Calu3 (cell line): ENCODE data around the gene SELENOK. TPM values are rescaled to one million over a fixed set of nuclear protein-coding genes. Genes with fewer than 3 reads are reported as not detected.

ENCODE experiments used
- BruUV-seq: library from RNA; stranded (reverse); fragments of 400-500 nt; replicated peaks from 2 replicates; lab custom pipeline; 2021; lab: Mats Ljungman, UMichigan
- CTCF ChIA-PET: fragments of 300-600 bp; sonication (Branson Sonifier 250); formaldehyde crosslinking; loops from one replicate; lab custom pipeline; 2022; ENCODE audit warnings: antibody characterized with exemption; lab: Charles Lee
- DNase-seq: peaks from one replicate; pipeline ENCODE4 v3.0.0; 2022
- H3K27ac Mint-ChIP-seq: one replicate; pipeline ENCODE4 v1.8.0; 2022; ENCODE audit warnings: mixed read lengths; ENCODE audit not compliant: unreplicated experiment
- H3K27me3 Mint-ChIP-seq: one replicate; pipeline ENCODE4 v1.8.0; 2022; ENCODE audit warnings: mixed read lengths; ENCODE audit not compliant: unreplicated experiment
- H3K36me3 Mint-ChIP-seq: one replicate; pipeline ENCODE4 v1.8.0; 2022; ENCODE audit warnings: mild to moderate bottlenecking, moderate library complexity, mixed read lengths; ENCODE audit not compliant: insufficient read depth, unreplicated experiment
- H3K4me1 Mint-ChIP-seq: one replicate; pipeline ENCODE4 v1.8.0; 2022; ENCODE audit warnings: mild to moderate bottlenecking, low read depth, mixed read lengths; ENCODE audit not compliant: unreplicated experiment
- H3K4me3 Mint-ChIP-seq: one replicate; pipeline ENCODE4 v1.8.0; 2022; ENCODE audit warnings: mild to moderate bottlenecking, low read depth, moderate library complexity, mixed read lengths; ENCODE audit not compliant: unreplicated experiment
- H3K9me3 Mint-ChIP-seq: one replicate; pipeline ENCODE4 v1.8.0; 2022; ENCODE audit warnings: low read depth, mixed read lengths; ENCODE audit not compliant: unreplicated experiment
- intact Hi-C: fragments of 100-400 bp; cut with micrococcal nuclease; formaldehyde crosslinking; loops from one replicate; pipeline ENCODE4 v1.10.0; 2022; ENCODE audit not compliant: unreplicated experiment
- total RNA-seq: library from RNA; stranded (reverse); gene quantifications from 2 replicates; pipeline ENCODE4 v1.2.3, GENCODE V29; 2022
- TF ChIP-seq, protein P1 (sequence below): fragments of 200-600 bp; IDR thresholded peaks from one replicate; pipeline ENCODE4 v1.8.0; 2022; ENCODE audit warnings: antibody characterized with exemption; ENCODE audit not compliant: unreplicated experiment

Gene SELENOK
- total RNA-seq, 1 experiment from 2014 or later, result 52.0 TPM

DNA sequence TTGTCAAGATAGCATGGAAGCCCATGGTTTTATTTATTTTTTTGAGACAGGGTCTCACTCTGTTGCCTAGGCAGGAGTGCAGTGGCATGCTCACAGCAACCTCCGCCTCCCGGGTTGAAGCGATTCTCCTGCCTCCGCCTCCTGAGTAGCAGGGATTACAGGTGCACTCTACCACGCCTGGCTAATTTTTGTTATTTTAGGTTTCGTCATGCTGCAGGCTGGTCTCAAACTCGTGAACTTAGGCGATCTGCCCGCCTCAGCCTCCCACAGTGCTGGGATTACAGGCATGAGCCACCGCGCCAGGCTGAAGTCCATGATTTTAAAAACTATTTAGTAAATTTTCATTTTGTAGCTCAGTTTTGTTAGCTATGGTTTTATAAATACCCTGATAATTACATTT is 7.0 kb downstream of the SELENOK start:
- no TSS peak for BruUV-seq
- Mint-ChIP-seq H3K4me3 (no peak overlapping the region), H3K27me3 (no peaks in the 10 kb centered on the region), H3K4me1 (peaks cover 32% of the 10 kb centered on the region), H3K27ac (no peak overlapping the region), H3K36me3 (peaks cover 44% of the 10 kb centered on the region), H3K9me3 (no peaks in the 10 kb centered on the region)
- TF ChIP-seq, protein P1, sequence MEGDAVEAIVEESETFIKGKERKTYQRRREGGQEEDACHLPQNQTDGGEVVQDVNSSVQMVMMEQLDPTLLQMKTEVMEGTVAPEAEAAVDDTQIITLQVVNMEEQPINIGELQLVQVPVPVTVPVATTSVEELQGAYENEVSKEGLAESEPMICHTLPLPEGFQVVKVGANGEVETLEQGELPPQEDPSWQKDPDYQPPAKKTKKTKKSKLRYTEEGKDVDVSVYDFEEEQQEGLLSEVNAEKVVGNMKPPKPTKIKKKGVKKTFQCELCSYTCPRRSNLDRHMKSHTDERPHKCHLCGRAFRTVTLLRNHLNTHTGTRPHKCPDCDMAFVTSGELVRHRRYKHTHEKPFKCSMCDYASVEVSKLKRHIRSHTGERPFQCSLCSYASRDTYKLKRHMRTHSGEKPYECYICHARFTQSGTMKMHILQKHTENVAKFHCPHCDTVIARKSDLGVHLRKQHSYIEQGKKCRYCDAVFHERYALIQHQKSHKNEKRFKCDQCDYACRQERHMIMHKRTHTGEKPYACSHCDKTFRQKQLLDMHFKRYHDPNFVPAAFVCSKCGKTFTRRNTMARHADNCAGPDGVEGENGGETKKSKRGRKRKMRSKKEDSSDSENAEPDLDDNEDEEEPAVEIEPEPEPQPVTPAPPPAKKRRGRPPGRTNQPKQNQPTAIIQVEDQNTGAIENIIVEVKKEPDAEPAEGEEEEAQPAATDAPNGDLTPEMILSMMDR, result no peak
- DNase-seq, result no peak
- CTCF ChIA-PET, result no interaction called here
- intact Hi-C loops, result no loop called here

- BruUV-seq, result no TSS peak
- H3K27ac Mint-ChIP-seq, result peak overlapping the region; percentile 85
- TF ChIP-seq, protein P1, result no peak
- H3K4me3 Mint-ChIP-seq, result peak overlapping the region; percentile 87
- intact Hi-C loops, result no loop called here
- H3K9me3 Mint-ChIP-seq, result no peaks in the 10 kb centered on the region
- CTCF ChIA-PET, result no interaction called here
- peaks cover 48% of the 10 kb centered on the region for H3K36me3 Mint-ChIP-seq
- DNase-seq, result no peak
- H3K27me3 Mint-ChIP-seq, result no peaks in the 10 kb centered on the region
- H3K4me1 Mint-ChIP-seq, result peaks cover 24% of the 10 kb centered on the region
Observed at GRCh38 chr3:53883008-53883407, 8.7 kb downstream of the SELENOK start.

- peaks cover 42% of the 10 kb centered on the region for H3K36me3 Mint-ChIP-seq
- CTCF ChIA-PET, result no interaction called here
- peak within 1 kb of the TSS; percentile 85 for H3K27ac Mint-ChIP-seq
- H3K27me3 Mint-ChIP-seq, result no peaks in the 10 kb centered on the region
- peaks cover 24% of the 10 kb centered on the region for H3K4me1 Mint-ChIP-seq
- no TSS peak for BruUV-seq
- no peaks in the 10 kb centered on the region for H3K9me3 Mint-ChIP-seq
- peak; percentile 86 for DNase-seq
- peak within 1 kb of the TSS; percentile 87 for H3K4me3 Mint-ChIP-seq
- TF ChIP-seq, protein P1, result no peak
- intact Hi-C loops, result no loop called here
Observed at GRCh38 chr3:53881691-53882593, 9.7 kb downstream of the SELENOK start, which contains the start of gene ACTR8. Gene ACTR8, minus strand, starts transcription at chr3:53882152. Its CDS starts 51 bp downstream, at chr3:53882101.

GRCh38 chr3:53880396-53881345 is 11.0 kb downstream of the SELENOK start:
- BruUV-seq, result no TSS peak
- Mint-ChIP-seq H3K4me3 (peak overlapping the region; percentile 87), H3K9me3 (no peaks in the 10 kb centered on the region), H3K27ac (peak overlapping the region; percentile 62), H3K27me3 (no peaks in the 10 kb centered on the region), H3K36me3 (peaks cover 52% of the 10 kb centered on the region), H3K4me1 (peaks cover 24% of the 10 kb centered on the region)
- TF ChIP-seq, protein P1, result no peak
- DNase-seq, result no peak
- CTCF ChIA-PET, result no interaction called here
- intact Hi-C loops, result no loop called here
